OCI-LY1 (cell line): ENCODE results near the gene SELENOI.
"Not testable (repeated sequence)": the region's sequence is repeated elsewhere in the genome, so short reads cannot be mapped to it uniquely, and the experiment has no call there.

ENCODE experiments used
- H2AFZ ChIP-seq: fragments of 200-600 bp; sonication (generic), shearing (Covaris generic); 2 replicates; pipeline ENCODE4 v1.6.0; 2014; ENCODE audit warnings: antibody characterized with exemption, mild to moderate bottlenecking, low read length
- H3F3A ChIP-seq: fragments of 200-600 bp; sonication (generic), shearing (Covaris generic); 2 replicates; pipeline ENCODE4 v1.6.0; 2014; ENCODE audit warnings: mild to moderate bottlenecking, antibody characterized with exemption, low read length, moderate library complexity; ENCODE audit not compliant: insufficient read depth
- H3K27ac ChIP-seq: fragments of 200-600 bp; sonication (generic); 2 replicates; pipeline ENCODE4 v1.5.1; 2014; ENCODE audit warnings: low read length, mixed run types, mild to moderate bottlenecking, low read depth; ENCODE audit not compliant: poor library complexity, severe bottlenecking
- H3K27me3 ChIP-seq: fragments of 200-600 bp; sonication (generic); 2 replicates; pipeline ENCODE4 v1.6.0; 2014; ENCODE audit warnings: antibody characterized with exemption, mild to moderate bottlenecking, low read length, moderate library complexity; ENCODE audit not compliant: insufficient read depth
- H3K36me3 ChIP-seq: fragments of 200-600 bp; sonication (generic); 2 replicates; pipeline ENCODE4 v1.6.1; 2014; ENCODE audit warnings: mild to moderate bottlenecking, antibody characterized with exemption, low read length, moderate library complexity, mixed read lengths; ENCODE audit not compliant: insufficient read depth
- H3K4me1 ChIP-seq: fragments of 200-600 bp; sonication (generic); 2 replicates; pipeline ENCODE4 v1.5.1; 2014; ENCODE audit warnings: mild to moderate bottlenecking, low read length, moderate library complexity; ENCODE audit not compliant: insufficient read depth, severe bottlenecking
- H3K4me2 ChIP-seq: fragments of 200-600 bp; sonication (generic), shearing (Covaris generic); 2 replicates; pipeline ENCODE4 v1.6.1; 2014; ENCODE audit warnings: low read length
- H3K4me3 ChIP-seq: fragments of 200-600 bp; sonication (generic); 2 replicates; pipeline ENCODE4 v1.5.1; 2014; ENCODE audit warnings: low read length, low read depth, mild to moderate bottlenecking, mixed read lengths; ENCODE audit not compliant: poor library complexity, severe bottlenecking
- H3K79me2 ChIP-seq: fragments of 200-600 bp; shearing (Covaris generic); 2 replicates; pipeline ENCODE4 v1.6.1; 2016; ENCODE audit warnings: mixed run types, low read length, mixed read lengths; ENCODE audit not compliant: insufficient read depth
- H3K9ac ChIP-seq: fragments of 200-600 bp; sonication (generic), shearing (Covaris generic); 2 replicates; pipeline ENCODE4 v1.6.1; 2014; ENCODE audit warnings: mild to moderate bottlenecking, low read length, mixed read lengths
- H3K9me2 ChIP-seq: fragments of 200-600 bp; sonication (generic), shearing (Covaris generic); 2 replicates; pipeline ENCODE4 v1.6.1; 2014; ENCODE audit warnings: low read depth, mild to moderate bottlenecking, low read length, mixed read lengths
- H3K9me3 ChIP-seq: fragments of 200-600 bp; shearing (Covaris generic); 2 replicates; pipeline ENCODE4 v1.6.1; 2014; ENCODE audit warnings: low read length, mixed read lengths
- H4K20me1 ChIP-seq: fragments of 200-600 bp; sonication (generic), shearing (Covaris generic); 2 replicates; pipeline ENCODE4 v1.6.0; 2016; ENCODE audit warnings: mild to moderate bottlenecking, low read length; ENCODE audit not compliant: insufficient read depth
- EZH2 ChIP-seq: fragments of 200-600 bp; sonication (generic), shearing (Covaris generic); IDR thresholded peaks from 2 replicates; pipeline ENCODE4 v1.8.0; 2017; ENCODE audit warnings: borderline replicate concordance, mixed run types, mild to moderate bottlenecking, antibody characterized with exemption, low read length, moderate library complexity, mixed read lengths
- TF ChIP-seq, protein P1 (sequence below): fragments of 200-600 bp; sonication (generic), shearing (Covaris generic); IDR thresholded peaks from 2 replicates; pipeline ENCODE4 v1.5.1; 2017; ENCODE audit warnings: mild to moderate bottlenecking, antibody characterized with exemption, low read length, moderate library complexity, mixed read lengths

SELENOI gene

DNA sequence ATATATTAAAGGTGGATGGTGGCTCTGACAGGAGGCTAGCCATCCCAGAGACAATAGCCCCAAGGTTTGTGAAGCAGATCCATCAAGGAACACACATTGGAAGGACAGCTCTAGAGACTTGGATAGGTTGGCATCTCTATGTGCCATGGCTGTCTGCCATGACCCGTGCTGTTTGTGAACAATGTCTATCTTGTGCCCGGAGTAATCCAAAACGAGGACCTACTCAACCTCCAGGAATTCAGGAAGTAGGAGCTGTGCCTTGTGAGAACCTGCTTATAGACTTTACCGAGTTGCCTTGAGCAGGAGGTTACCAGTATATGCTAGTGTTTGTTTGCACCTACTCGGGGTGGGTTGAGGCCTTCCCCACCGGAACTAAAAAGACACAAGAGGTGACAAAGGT lies 43.1 kb upstream of the SELENOI start:
- Histone ChIP-seq H3K27ac (no peak overlapping the region), H3K79me2 (no peaks in the 10 kb centered on the region), H3K4me2 (no peak overlapping the region), H3K9ac (no peak overlapping the region), H2AFZ (no peak overlapping the region), H3K4me1 (peaks cover 12% of the 10 kb centered on the region), H3K4me3 (no peak overlapping the region), H3F3A (no peaks in the 10 kb centered on the region), H3K27me3 (no peaks in the 10 kb centered on the region; the same call in 1 of the 2 replicates), H3K9me3 (no peaks in the 10 kb centered on the region), H3K9me2 (no peaks in the 10 kb centered on the region), H4K20me1 (no peaks in the 10 kb centered on the region), H3K36me3 (no peaks in the 10 kb centered on the region)
- TF ChIP-seq, protein P1, sequence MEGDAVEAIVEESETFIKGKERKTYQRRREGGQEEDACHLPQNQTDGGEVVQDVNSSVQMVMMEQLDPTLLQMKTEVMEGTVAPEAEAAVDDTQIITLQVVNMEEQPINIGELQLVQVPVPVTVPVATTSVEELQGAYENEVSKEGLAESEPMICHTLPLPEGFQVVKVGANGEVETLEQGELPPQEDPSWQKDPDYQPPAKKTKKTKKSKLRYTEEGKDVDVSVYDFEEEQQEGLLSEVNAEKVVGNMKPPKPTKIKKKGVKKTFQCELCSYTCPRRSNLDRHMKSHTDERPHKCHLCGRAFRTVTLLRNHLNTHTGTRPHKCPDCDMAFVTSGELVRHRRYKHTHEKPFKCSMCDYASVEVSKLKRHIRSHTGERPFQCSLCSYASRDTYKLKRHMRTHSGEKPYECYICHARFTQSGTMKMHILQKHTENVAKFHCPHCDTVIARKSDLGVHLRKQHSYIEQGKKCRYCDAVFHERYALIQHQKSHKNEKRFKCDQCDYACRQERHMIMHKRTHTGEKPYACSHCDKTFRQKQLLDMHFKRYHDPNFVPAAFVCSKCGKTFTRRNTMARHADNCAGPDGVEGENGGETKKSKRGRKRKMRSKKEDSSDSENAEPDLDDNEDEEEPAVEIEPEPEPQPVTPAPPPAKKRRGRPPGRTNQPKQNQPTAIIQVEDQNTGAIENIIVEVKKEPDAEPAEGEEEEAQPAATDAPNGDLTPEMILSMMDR: no peak
- TF ChIP-seq EZH2: no peak

- H4K20me1 ChIP-seq, H3K27me3 ChIP-seq, H3K9ac ChIP-seq, H3K79me2 ChIP-seq, H3K4me3 ChIP-seq, H3K4me1 ChIP-seq, H3K9me3 ChIP-seq, H3K9me2 ChIP-seq, H3K27ac ChIP-seq, H2AFZ ChIP-seq, H3K4me2 ChIP-seq, H3K36me3 ChIP-seq, H3F3A ChIP-seq: not testable (repeated sequence)
Measured at GRCh38 chr2:26305094-26305493, 40.8 kb upstream of the SELENOI start.

GRCh38 chr2:26305540-26305939 lies 40.4 kb upstream of the SELENOI start:
- no peaks in the 10 kb centered on the region for H3K27me3 ChIP-seq
- H3K9me3 ChIP-seq: no peaks in the 10 kb centered on the region
- H3K4me2 ChIP-seq: no peak overlapping the region
- no peaks in the 10 kb centered on the region for H3K36me3 ChIP-seq
- H3K79me2 ChIP-seq: no peaks in the 10 kb centered on the region
- TF ChIP-seq EZH2: no peak
- TF ChIP-seq, protein P1: no peak
- no peak overlapping the region for H3K4me3 ChIP-seq
- no peaks in the 10 kb centered on the region for H3K9me2 ChIP-seq
- no peaks in the 10 kb centered on the region for H3K4me1 ChIP-seq
- H4K20me1 ChIP-seq: no peaks in the 10 kb centered on the region
- H2AFZ ChIP-seq: no peak overlapping the region
- H3F3A ChIP-seq: no peaks in the 10 kb centered on the region
- H3K27ac ChIP-seq: no peak overlapping the region
- no peak overlapping the region for H3K9ac ChIP-seq

GRCh38 chr2:26309921-26310320 lies 36.0 kb upstream of the SELENOI start:
- Histone ChIP-seq H4K20me1 (no peaks in the 10 kb centered on the region), H2AFZ (no peak overlapping the region), H3K27me3 (peaks cover 4% of the 10 kb centered on the region; the same call in 1 of the 2 replicates), H3K4me3 (no peak overlapping the region), H3K36me3 (no peaks in the 10 kb centered on the region), H3K79me2 (no peaks in the 10 kb centered on the region), H3K27ac (no peak overlapping the region), H3F3A (no peaks in the 10 kb centered on the region), H3K4me2 (no peak overlapping the region), H3K9me3 (no peaks in the 10 kb centered on the region), H3K9me2 (no peaks in the 10 kb centered on the region), H3K9ac (no peak overlapping the region), H3K4me1 (no peaks in the 10 kb centered on the region)
- TF ChIP-seq EZH2: no peak
- TF ChIP-seq, protein P1: no peak
